GM23338 (cell line): Measurements from ENCODE around the gene NME3. TPM values are rescaled to one million over a fixed set of nuclear protein-coding genes. Genes with fewer than 3 reads are reported as not detected.

Experiments
- ATAC-seq: fragments of 200-7000 bp; cut with Tn5 transposase; 3 replicates; pipeline ENCODE4 v1.9.1; 2020
- DNase-seq: peaks from one replicate; pipeline ENCODE4 v3.0.0-alpha.2; 2015; ENCODE audit warnings: low spot score
- H2AFZ ChIP-seq: fragments of 200-600 bp; sonication (generic); 2 replicates; pipeline ENCODE4 v1.8.0; 2016; ENCODE audit warnings: antibody characterized with exemption, mild to moderate bottlenecking, moderate library complexity
- H3F3A ChIP-seq: fragments of 200-600 bp; sonication (generic); replicated peaks from 2 replicates; pipeline ENCODE4 v1.8.0; 2017; ENCODE audit warnings: antibody characterized with exemption, mixed run types, low read depth
- H3K27ac ChIP-seq: fragments of 200-600 bp; sonication (generic); 2 replicates; pipeline ENCODE4 v1.6.1; 2016; ENCODE audit warnings: low read depth
- H3K27me3 ChIP-seq: fragments of 200-600 bp; sonication (generic); 2 replicates; pipeline ENCODE4 v1.8.0; 2016; ENCODE audit warnings: mild to moderate bottlenecking, mixed run types, moderate library complexity; ENCODE audit not compliant: insufficient read depth
- H3K36me3 ChIP-seq: fragments of 200-600 bp; sonication (generic); 2 replicates; pipeline ENCODE4 v1.8.0; 2016; ENCODE audit warnings: mild to moderate bottlenecking; ENCODE audit not compliant: insufficient read depth
- H3K4me1 ChIP-seq: fragments of 200-600 bp; sonication (generic); 2 replicates; pipeline ENCODE4 v1.8.0; 2016; ENCODE audit warnings: mild to moderate bottlenecking, moderate library complexity; ENCODE audit not compliant: insufficient read depth
- H3K4me2 ChIP-seq: fragments of 200-600 bp; sonication (generic); 2 replicates; pipeline ENCODE4 v1.7.1; 2017; ENCODE audit warnings: mixed run types
- H3K4me3 ChIP-seq: fragments of 200-600 bp; sonication (generic); 2 replicates; pipeline ENCODE4 v1.6.1; 2016; ENCODE audit warnings: mixed run types
- H3K79me2 ChIP-seq: fragments of 200-600 bp; sonication (generic); replicated peaks from 2 replicates; pipeline ENCODE4 v1.8.0; 2017; ENCODE audit warnings: mild to moderate bottlenecking; ENCODE audit not compliant: insufficient read depth
- H3K9me2 ChIP-seq: fragments of 200-600 bp; sonication (generic); 2 replicates; pipeline ENCODE4 v1.8.0; 2017; ENCODE audit not compliant: insufficient read depth
- H4K20me1 ChIP-seq: fragments of 200-600 bp; sonication (generic); replicated peaks from 2 replicates; pipeline ENCODE4 v1.8.0; 2017; ENCODE audit warnings: mild to moderate bottlenecking; ENCODE audit not compliant: insufficient read depth
- H3K27ac Mint-ChIP-seq: 2 replicates; pipeline ENCODE4 v1.8.0; 2020; ENCODE audit warnings: inconsistent platforms, mild to moderate bottlenecking, moderate library complexity, mixed read lengths
- H3K27me3 Mint-ChIP-seq: 3 replicates; pipeline ENCODE4 v1.8.0; 2022; ENCODE audit warnings: low read depth, mild to moderate bottlenecking, moderate library complexity, mixed read lengths, inconsistent platforms; ENCODE audit not compliant: insufficient read depth, poor library complexity
- H3K36me3 Mint-ChIP-seq: 3 replicates; pipeline ENCODE4 v1.8.0; 2021; ENCODE audit warnings: low read depth, mild to moderate bottlenecking, inconsistent platforms, moderate library complexity, mixed read lengths
- H3K4me1 Mint-ChIP-seq: 3 replicates; pipeline ENCODE4 v1.8.0; 2020; ENCODE audit warnings: mild to moderate bottlenecking, inconsistent platforms, mixed read lengths
- H3K4me3 Mint-ChIP-seq: 3 replicates; pipeline ENCODE4 v1.8.0; 2021; ENCODE audit warnings: moderate library complexity, mild to moderate bottlenecking, inconsistent platforms, mixed read lengths
- H3K9me3 Mint-ChIP-seq: 3 replicates; pipeline ENCODE4 v1.8.0; 2020; ENCODE audit warnings: moderate library complexity, mild to moderate bottlenecking, inconsistent platforms, mixed read lengths
- CREB1 ChIP-seq: fragments of 250-450 bp; sonication (Bioruptor Pico); IDR thresholded peaks from 2 replicates; pipeline ENCODE4 v1.5.0; 2020; ENCODE audit warnings: low read depth, mild to moderate bottlenecking, moderate library complexity
- JUNB ChIP-seq: IDR thresholded peaks from one replicate; pipeline ENCODE4 v1.6.1; 2016; ENCODE audit warnings: antibody characterized with exemption; ENCODE audit not compliant: unreplicated experiment
- POLR2AphosphoS5 ChIP-seq: IDR thresholded peaks from 2 replicates; pipeline ENCODE4 v1.6.1; 2016; ENCODE audit warnings: antibody characterized with exemption, low read depth
- polyA plus RNA-seq: library from polyadenylated mRNA; unstranded; fragments of >200 nt; fragmentation: Nextera tagmentation; extraction: Ambion mirVana; gene quantifications from 2 replicates; pipeline ENCODE4 v1.2.1, GENCODE V29; 2016
- total RNA-seq: library from RNA; depleted of rRNA; stranded (reverse); fragments of >200 nt; shearing (Covaris generic); gene quantifications from 2 replicates; pipeline ENCODE4 v1.2.3, GENCODE V29; 2014
- TF ChIP-seq, protein P1 (sequence below): IDR thresholded peaks from 2 replicates; pipeline ENCODE4 v1.6.1; 2016; ENCODE audit warnings: antibody characterized with exemption
- TF ChIP-seq, protein P2 (sequence below), 2 experiments: fragments of 200-600 bp in 1 of 2; sonication (generic) in 1 of 2; conservative IDR thresholded peaks; 2 replicates each; pipeline versions ENCODE4 v1.5.1 to v1.6.1; 2016 to 2017; ENCODE audit warnings: antibody characterized with exemption in 2 of 2, low read depth in 2 of 2, mild to moderate bottlenecking in 2 of 2, moderate library complexity in 1 of 2
- TF ChIP-seq, protein P3 (sequence below): fragments of 250-450 bp; sonication (Bioruptor Pico); IDR thresholded peaks from 2 replicates; pipeline ENCODE4 v1.5.0; 2020; ENCODE audit warnings: mild to moderate bottlenecking, moderate library complexity

NME3 gene
- total and polyA plus RNA-seq, 2 experiments from 2014 or later = 95.3 to 130 TPM

DNA sequence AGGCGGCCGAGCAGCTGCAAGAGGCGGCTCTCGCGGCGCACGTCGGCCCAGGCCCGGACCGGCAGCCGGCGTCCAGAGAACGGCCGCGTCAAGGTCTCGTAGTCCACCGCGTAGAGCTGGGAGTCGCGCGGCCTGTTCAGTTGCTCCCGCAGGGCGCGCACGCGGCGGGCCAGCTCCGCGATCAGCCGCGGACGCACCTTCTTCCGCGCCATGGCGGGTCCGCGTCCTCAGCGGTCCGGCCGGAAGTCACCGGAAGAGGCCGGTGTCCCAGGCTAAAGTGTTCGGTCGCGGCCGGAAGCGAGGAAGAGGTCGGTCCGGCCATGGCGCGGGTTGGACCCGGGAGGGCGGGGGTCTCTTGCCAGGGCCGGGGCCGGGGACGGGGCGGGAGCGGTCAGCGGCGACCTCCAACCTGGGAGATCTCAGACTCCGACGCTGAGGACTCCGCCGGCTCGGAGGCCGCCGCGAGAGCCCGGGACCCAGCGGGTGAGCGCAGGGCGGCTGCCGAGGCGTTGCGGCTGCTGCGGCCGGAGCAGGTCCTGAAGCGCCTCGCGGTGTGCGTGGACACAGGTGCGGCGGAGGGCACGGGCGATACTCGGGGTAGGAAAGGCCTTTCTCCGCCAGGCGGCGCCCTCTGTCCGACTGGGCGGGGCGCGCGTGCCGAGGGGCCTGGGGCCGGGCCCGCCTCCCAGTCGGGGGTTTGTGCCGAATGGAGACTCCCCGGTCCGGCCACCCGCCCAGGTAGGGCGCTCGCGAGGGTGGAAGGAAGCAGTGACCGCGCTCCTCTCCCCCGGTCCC lies 1.8 kb upstream of the NME3 start, which contains the start of gene MRPS34:
MRPS34 (minus strand) TSS at position 227 of the 795 bp plus-strand sequence; CDS start at position 212, 15 bp downstream.
- H3K27me3 Mint-ChIP-seq = peaks cover 25% of the 10 kb centered on the region
- H3K36me3 ChIP-seq = no peaks in the 10 kb centered on the region
- no peaks in the 10 kb centered on the region for H3K9me2 ChIP-seq
- H3F3A ChIP-seq = peaks cover 14% of the 10 kb centered on the region; the same call in 1 of the 2 replicates
- H3K9me3 Mint-ChIP-seq = peaks cover 4% of the 10 kb centered on the region; the same call in 2 of the 3 replicates
- H3K4me3 Mint-ChIP-seq = peak within 1 kb of the TSS; percentile 99
- DNase-seq (peak; percentile 95), ATAC-seq (peak; percentile 55)
- peak within 1 kb of the TSS; percentile 97 for H3K4me3 ChIP-seq
- H3K4me2 ChIP-seq = peak within 1 kb of the TSS; percentile 96
- peaks cover 4% of the 10 kb centered on the region for H3K4me1 ChIP-seq
- H3K79me2 ChIP-seq = peaks cover 15% of the 10 kb centered on the region
- TF ChIP-seq, protein P1, sequence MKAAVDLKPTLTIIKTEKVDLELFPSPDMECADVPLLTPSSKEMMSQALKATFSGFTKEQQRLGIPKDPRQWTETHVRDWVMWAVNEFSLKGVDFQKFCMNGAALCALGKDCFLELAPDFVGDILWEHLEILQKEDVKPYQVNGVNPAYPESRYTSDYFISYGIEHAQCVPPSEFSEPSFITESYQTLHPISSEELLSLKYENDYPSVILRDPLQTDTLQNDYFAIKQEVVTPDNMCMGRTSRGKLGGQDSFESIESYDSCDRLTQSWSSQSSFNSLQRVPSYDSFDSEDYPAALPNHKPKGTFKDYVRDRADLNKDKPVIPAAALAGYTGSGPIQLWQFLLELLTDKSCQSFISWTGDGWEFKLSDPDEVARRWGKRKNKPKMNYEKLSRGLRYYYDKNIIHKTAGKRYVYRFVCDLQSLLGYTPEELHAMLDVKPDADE = peak; percentile 81
- TF ChIP-seq JUNB (no peak), CREB1 (peak; percentile 67), POLR2AphosphoS5 (peak; percentile 60; the same call in 1 of the 2 replicates)
- TF ChIP-seq, protein P2, sequence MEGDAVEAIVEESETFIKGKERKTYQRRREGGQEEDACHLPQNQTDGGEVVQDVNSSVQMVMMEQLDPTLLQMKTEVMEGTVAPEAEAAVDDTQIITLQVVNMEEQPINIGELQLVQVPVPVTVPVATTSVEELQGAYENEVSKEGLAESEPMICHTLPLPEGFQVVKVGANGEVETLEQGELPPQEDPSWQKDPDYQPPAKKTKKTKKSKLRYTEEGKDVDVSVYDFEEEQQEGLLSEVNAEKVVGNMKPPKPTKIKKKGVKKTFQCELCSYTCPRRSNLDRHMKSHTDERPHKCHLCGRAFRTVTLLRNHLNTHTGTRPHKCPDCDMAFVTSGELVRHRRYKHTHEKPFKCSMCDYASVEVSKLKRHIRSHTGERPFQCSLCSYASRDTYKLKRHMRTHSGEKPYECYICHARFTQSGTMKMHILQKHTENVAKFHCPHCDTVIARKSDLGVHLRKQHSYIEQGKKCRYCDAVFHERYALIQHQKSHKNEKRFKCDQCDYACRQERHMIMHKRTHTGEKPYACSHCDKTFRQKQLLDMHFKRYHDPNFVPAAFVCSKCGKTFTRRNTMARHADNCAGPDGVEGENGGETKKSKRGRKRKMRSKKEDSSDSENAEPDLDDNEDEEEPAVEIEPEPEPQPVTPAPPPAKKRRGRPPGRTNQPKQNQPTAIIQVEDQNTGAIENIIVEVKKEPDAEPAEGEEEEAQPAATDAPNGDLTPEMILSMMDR (conservative IDR thresholded peaks at IDR 0.05; ENCODE audit: low read depth in 2 of 2) = peak; percentile 55 to 84
- TF ChIP-seq, protein P3, sequence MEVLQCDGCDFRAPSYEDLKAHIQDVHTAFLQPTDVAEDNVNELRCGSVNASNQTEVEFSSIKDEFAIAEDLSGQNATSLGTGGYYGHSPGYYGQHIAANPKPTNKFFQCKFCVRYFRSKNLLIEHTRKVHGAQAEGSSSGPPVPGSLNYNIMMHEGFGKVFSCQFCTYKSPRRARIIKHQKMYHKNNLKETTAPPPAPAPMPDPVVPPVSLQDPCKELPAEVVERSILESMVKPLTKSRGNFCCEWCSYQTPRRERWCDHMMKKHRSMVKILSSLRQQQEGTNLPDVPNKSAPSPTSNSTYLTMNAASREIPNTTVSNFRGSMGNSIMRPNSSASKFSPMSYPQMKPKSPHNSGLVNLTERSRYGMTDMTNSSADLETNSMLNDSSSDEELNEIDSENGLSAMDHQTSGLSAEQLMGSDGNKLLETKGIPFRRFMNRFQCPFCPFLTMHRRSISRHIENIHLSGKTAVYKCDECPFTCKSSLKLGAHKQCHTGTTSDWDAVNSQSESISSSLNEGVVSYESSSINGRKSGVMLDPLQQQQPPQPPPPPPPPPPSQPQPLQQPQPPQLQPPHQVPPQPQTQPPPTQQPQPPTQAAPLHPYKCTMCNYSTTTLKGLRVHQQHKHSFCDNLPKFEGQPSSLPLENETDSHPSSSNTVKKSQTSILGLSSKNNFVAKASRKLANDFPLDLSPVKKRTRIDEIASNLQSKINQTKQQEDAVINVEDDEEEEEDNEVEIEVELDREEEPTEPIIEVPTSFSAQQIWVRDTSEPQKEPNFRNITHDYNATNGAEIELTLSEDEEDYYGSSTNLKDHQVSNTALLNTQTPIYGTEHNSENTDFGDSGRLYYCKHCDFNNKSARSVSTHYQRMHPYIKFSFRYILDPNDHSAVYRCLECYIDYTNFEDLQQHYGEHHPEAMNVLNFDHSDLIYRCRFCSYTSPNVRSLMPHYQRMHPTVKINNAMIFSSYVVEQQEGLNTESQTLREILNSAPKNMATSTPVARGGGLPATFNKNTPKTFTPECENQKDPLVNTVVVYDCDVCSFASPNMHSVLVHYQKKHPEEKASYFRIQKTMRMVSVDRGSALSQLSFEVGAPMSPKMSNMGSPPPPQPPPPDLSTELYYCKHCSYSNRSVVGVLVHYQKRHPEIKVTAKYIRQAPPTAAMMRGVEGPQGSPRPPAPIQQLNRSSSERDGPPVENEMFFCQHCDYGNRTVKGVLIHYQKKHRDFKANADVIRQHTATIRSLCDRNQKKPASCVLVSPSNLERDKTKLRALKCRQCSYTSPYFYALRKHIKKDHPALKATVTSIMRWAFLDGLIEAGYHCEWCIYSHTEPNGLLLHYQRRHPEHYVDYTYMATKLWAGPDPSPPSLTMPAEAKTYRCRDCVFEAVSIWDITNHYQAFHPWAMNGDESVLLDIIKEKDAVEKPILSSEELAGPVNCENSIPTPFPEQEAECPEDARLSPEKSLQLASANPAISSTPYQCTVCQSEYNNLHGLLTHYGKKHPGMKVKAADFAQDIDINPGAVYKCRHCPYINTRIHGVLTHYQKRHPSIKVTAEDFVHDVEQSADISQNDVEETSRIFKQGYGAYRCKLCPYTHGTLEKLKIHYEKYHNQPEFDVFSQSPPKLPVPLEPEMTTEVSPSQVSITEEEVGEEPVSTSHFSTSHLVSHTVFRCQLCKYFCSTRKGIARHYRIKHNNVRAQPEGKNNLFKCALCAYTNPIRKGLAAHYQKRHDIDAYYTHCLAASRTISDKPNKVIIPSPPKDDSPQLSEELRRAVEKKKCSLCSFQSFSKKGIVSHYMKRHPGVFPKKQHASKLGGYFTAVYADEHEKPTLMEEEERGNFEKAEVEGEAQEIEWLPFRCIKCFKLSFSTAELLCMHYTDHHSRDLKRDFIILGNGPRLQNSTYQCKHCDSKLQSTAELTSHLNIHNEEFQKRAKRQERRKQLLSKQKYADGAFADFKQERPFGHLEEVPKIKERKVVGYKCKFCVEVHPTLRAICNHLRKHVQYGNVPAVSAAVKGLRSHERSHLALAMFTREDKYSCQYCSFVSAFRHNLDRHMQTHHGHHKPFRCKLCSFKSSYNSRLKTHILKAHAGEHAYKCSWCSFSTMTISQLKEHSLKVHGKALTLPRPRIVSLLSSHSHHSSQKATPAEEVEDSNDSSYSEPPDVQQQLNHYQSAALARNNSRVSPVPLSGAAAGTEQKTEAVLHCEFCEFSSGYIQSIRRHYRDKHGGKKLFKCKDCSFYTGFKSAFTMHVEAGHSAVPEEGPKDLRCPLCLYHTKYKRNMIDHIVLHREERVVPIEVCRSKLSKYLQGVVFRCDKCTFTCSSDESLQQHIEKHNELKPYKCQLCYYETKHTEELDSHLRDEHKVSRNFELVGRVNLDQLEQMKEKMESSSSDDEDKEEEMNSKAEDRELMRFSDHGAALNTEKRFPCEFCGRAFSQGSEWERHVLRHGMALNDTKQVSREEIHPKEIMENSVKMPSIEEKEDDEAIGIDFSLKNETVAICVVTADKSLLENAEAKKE (CRISPR knock-in tag) = no peak
- H3K27ac ChIP-seq = peak within 1 kb of the TSS; percentile 91
- H3K36me3 Mint-ChIP-seq = peaks cover 23% of the 10 kb centered on the region
- H2AFZ ChIP-seq = 0 out of 2 replicates have a peak within 1 kb of the TSS, but pooled peaks have one; percentile 52
- peak within 1 kb of the TSS; percentile 99 for H3K27ac Mint-ChIP-seq
- no peaks in the 10 kb centered on the region for H3K27me3 ChIP-seq
- H3K4me1 Mint-ChIP-seq = peaks cover 8% of the 10 kb centered on the region
- H4K20me1 ChIP-seq = no peaks in the 10 kb centered on the region; the same call in 1 of the 2 replicates
